ENCODE measurements around the gene EME2.

EME2 gene

DNA sequence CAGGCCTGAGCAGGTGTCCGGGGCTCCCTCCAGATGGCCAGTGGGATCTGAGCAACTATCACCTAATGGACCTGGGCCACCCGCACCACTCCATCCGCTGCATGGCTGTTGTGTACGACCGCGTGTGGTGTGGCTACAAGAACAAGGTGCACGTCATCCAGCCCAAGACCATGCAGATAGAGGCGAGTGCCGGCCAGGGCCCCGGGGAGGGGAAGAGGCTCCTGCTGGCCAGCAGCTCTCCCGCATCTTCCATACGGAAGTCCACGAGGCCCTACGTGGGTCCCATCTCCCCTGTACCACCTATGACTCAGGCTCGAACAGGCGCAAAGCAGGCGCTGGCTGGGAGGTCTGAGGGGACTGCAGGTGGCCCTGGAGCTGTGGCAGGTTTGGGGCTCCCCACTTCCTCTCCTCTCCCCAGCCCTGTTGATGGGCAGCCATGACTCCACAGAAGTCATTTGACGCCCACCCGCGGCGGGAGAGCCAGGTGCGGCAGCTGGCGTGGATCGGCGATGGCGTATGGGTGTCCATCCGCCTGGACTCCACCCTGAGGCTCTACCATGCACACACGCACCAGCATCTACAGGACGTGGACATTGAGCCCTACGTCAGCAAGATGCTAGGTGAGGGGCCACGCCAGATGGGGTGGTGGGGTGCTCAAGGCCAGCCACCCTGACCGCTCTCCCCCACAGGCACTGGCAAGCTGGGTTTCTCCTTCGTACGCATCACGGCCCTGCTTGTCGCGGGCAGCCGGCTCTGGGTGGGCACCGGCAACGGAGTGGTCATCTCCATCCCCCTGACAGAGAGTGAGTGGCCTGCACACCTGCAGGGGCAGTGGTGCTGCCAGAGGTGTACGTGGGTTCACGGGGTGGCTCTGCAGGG is 5.3 kb upstream of the EME2 start:
- no peak for DNase-seq

DNA sequence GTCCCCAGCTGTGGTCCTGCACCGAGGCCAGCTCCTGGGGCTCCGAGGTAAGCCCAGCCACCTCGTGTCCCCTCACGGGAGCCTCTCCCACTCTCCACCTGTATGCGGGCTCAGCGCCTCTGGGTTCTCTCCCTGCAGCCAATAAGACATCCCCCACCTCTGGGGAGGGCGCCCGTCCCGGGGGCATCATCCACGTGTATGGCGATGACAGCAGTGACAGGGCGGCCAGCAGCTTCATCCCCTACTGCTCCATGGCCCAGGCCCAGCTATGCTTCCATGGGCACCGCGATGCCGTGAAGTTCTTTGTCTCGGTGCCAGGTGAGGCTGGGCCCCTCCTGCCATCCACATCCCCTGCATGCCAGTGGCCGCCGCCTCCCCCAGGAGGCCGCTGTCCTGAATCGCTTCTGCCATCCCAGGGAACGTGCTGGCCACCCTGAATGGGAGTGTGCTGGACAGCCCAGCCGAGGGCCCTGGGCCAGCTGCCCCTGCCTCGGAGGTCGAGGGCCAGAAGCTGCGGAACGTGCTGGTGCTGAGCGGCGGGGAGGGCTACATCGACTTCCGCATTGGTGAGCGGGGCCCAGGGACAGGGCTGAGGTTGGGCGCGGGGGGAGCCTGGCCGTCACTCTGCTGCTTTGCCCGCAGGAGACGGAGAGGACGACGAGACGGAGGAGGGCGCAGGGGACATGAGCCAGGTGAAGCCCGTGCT is 4.4 kb upstream of the EME2 start:
- no peak for DNase-seq

DNA sequence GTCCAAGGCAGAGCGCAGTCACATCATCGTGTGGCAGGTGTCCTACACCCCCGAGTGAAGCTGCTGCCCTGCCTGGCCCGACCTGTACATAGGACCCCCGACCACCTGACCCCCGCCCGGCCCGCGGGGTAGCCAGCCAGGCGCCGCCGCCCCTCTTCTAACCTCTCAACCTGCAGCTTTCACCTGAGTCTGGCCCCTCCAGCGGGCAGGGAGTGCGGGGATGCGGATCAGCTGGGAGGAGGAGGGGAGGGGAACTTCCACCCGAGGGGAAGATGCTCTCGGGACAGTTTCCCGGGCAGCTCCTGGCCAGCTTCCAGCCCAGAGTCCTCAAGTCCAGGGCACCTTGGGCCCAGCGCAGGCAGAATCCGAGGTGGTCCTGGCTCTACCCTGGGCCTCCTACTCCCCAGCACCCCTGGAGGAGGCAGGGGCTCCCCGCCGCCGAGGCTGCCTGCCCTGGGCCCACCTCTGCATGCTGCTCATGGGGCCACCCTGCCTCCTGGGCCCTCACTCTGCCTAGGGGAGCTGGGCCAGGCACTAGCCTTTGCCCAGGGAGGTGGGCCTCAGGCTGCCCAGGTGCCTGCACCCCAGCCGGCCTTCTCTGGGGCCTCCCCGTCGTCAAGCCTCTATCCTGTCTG is 3.7 kb upstream of the EME2 start:
- DNase-seq: no peak

DNA sequence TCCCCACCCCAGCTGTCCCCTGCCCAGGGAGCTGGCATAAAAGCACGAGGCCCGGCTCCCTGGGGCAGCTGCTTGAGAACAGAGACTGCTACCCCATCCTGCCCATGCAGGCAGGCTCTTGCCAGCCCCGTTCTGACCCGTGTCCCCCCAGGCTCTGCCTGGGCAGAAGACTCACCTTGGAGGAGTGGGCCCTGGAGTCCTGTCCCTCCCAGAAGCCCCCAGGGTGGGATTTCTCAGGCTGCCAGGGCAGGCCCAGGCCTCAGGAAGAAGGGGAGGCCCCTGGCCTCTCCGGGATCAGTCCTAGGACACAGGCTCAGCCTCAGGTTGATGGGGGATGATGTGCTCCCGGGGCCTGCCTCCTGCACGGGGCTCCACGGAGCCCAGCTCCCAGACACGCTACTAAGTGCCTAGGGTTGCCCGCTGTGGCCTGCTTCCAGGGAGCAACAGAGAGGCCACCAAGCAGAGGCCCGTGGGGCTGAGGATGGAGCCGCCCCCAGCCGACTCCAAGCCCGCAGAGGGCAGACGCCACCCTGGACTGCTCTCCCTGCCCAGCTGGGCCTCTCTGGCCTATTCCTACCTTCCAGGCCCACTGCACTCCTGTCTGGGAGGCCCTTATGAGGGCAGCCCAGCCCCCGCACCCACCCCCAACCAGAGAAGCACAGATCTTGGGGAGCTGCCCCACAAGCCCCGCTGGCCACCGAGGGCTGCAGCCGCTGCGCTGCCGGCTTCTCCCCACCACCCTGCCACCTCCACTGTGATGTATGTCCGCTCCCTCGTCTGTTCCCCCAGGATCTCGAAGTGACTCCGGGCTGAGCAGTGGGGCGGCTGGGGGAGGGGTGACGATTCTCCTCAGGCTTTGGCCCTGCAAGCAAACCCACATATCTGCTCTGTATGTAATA is 3.0 kb upstream of the EME2 start:
- no peak for DNase-seq

DNA sequence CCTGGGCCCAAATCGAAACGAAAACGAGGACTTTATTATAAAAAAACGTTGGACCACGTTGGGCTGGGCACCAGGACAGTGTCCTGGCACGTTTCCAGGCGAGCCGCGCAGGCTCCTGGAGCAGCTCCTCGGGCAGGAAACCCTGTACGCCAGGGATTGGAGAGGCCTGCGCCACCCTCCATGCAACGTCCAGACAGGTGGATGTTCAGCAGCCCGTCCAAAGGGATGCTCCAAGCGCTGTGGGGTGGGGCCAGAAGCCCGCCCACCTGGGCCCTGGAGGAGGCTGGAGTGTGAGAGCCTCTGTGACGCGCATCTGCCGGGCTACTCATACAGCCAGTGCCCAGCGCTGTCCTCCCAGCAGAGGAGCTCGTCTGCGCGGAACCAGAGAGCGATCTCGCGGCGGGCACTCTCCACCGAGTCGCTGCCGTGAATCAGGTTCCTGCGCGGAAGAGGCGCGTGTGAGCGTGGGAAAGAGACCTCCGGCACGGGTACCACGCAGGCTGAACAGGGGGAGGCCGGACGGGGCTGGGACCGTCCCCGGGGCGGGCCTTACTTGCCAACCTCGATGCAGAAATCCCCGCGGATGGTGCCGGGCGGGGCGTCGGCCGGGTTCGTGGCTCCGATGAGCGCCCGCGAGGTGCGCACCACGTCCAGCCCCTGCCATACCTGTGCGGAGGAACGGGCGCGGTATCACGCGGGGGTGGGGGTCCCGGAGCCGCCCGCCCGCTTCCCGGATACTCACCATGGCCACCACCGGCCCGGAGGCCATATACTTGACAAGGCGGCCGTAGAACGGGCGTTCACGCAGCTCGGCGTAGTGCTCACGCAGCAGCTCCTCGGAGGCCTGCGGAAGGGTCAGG is 2.1 kb upstream of the EME2 start:
- DNase-seq: peak; percentile 55

DNA sequence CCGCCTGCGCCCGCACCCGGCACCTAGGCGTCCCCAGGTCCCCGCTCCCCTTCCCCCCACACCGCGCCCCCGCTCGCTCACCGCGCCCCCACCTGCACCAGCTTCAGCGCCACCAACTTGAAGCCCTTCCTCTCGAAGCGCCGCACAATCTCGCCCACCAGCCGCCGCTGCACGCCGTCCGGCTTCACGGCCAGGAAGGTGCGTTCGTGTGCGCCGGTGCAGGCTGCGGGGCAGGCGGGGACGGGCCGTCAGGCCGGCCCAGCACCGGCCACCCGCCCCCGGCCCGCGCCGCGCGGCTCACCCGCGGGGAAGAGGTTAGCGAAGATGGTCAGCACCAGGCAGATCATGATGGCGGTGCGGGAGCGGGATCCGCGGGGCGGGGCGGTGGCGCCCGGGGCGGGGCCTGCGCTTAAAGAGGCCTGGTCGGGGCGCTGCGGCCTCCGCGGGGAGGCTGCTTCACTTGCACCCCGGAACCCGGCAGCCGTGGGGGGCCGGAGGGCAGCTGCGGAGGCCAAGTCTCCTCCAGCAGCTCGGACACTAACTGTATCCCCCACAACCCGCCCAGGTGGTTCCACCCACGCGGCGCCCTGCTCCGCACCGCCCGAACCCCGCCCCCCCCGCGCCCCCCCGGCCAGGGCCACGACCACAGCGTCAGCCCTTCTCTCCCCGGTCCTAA is 1.3 kb upstream of the EME2 start, which contains the start of gene NME3:
NME3 (minus strand) TSS at position 356 of the 676 bp plus-strand sequence; CDS start at position 347, 9 bp downstream.
- peak; percentile 67 for DNase-seq

DNA sequence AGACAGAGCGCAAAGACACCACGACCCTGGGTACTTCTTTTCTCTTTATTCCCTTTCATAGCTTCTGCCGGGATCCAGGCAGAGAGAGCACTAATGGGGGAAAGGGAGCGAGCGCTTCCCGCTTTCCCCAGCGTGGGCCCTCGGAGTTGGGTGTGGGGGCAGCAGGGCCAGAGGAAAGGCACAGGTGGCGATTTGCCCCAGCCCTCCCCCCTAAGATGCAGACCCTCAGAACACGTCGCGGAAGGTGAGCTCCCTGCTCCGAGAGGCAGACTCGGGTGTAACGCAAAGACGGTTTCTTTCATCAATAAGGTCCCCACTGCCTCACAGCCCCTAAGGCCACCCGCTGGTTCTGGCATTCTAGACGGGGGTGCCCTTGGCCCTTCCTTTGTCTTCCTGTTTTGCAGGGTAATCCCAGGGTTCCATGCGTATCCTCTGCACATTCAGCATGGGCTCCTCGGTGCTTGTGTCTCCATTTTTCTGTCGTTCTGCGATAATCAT is 697 bp upstream of the EME2 start:
- no peak for DNase-seq

DNA sequence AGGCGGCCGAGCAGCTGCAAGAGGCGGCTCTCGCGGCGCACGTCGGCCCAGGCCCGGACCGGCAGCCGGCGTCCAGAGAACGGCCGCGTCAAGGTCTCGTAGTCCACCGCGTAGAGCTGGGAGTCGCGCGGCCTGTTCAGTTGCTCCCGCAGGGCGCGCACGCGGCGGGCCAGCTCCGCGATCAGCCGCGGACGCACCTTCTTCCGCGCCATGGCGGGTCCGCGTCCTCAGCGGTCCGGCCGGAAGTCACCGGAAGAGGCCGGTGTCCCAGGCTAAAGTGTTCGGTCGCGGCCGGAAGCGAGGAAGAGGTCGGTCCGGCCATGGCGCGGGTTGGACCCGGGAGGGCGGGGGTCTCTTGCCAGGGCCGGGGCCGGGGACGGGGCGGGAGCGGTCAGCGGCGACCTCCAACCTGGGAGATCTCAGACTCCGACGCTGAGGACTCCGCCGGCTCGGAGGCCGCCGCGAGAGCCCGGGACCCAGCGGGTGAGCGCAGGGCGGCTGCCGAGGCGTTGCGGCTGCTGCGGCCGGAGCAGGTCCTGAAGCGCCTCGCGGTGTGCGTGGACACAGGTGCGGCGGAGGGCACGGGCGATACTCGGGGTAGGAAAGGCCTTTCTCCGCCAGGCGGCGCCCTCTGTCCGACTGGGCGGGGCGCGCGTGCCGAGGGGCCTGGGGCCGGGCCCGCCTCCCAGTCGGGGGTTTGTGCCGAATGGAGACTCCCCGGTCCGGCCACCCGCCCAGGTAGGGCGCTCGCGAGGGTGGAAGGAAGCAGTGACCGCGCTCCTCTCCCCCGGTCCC is 495 bp downstream of the EME2 start, which contains the start of gene MRPS34:
MRPS34 (minus strand) TSS at position 227 of the 795 bp plus-strand sequence; CDS start at position 212, 15 bp downstream.
- DNase-seq: peak; percentile 76

DNA sequence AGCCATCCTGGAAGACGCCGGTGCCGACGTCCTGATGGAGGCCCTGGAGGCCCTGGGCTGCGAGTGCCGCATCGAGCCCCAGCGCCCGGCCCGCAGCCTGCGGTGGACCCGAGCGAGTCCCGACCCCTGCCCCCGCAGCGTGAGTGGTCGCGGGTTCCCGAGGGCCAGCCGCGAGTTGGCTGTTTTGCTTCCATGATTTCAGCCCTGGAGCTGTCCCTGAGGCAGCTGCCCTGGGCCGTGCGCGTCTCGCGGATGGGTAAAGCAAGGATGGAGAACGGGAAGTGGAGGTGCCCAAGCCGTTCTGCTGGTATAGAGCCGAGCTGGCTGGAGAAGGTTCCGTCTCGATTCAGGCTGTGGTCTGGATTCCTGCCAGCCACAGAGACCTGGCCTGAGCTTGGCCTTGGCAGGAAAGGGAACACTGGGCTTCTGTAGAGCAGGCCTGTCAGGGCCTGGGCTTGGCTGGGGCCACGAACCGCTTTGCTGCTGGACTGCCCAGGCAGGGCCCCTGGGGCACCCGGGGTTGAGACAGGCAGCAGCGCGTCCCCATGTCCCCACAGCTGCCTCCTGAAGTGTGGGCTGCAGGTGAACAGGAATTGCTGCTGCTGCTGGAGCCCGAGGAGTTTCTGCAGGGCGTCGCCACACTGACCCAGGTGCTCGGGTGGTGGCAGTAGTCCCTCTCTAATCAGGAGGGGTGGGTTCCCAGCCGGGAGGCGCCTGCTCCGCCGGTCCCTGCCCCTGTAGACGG is 1.3 kb downstream of the EME2 start:
- no peak for DNase-seq

DNA sequence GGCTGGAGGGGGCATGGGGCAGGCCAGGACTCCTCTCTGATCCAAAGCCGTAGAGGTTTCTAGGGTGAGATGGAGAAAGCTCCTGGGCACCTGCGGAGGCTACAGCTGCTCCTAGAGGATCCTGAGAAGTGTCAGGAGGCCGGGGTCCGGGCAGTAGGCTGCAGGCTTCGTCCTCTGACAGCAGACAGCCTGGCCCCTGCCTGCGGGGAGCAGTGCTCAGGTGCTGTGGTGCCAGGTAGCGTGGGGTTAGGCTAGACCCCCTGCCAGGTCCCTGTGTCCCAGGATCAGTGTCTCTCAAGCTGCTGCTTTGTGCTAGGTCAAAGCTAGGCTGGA is 1.8 kb downstream of the EME2 start:
- DNase-seq: no peak

DNA sequence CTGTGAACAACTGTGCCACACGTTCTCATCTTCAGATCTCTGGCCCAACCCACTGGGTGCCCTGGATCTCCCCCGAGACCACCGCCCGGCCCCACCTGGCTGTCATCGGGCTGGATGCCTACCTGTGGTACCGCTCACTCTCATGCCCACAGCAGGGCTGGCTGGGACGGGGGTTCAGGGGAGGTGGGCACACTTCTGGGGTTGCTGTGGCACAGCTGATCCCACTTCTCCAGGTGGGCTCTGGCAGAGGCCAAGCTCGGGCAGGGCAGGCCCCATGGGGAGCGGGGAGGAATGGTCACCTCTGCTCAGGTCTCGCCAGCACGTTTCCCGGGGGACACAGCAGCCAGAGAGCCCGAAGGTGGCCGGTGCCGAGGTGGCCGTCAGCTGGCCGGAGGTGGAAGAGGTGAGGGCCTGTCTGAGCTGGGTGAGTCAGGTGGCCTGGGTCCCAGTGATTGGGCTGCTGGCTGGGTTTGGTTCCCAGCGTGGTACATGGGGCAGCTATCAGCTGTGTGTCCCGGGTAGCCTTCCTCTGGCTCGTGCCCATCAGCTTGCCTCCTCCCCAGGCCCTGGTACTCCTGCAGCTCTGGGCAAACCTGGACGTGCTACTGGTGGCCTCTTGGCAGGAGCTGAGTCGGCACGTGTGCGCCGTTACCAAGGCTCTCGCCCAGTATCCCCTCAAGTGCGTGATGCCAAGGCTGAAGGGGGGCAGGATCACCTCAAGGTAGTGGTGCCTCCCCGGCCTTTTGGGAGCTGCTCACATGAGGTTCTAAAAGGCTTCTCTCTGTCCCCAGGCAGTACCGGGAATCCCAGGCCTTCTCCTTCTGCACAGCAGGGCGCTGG is 2.6 kb downstream of the EME2 start:
- no peak for DNase-seq

DNA sequence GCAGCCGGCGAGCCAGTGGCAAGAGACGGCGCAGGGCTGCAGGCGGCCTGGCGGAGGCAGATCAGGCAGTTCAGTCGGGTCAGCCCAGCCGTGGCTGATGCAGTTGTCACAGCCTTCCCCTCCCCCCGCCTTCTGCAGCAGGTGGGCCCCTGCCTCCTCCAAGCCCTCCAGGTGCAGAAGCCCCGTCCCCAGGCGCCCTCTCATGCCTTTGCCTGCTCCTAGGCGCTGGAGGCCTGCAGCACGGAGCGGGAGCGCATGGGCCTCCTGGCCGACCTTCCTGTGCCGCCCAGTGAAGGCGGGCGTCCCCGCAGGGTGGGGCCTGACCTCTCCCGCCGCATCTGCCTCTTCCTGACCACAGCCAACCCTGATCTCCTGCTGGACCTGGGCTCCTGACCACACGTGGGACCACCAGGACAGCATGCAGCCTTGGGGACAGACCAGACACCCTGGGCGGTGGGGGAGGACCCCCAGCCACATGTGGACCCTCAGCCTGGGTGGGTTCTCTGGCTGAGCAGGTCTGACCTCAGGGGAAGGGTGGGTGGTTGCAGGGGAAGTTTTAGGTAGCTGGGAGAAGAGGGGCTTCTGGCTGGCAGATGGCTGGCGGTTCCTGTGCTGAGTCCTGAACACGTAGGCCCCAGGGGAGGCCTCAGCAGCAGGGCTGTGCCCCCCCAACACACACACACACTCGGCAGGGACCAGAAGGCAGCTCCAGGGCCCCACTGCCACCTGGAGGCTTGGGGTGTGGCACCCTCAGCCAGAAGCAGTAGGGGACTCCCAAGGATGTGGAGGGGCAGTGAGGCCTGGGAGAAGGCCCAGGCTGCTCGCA is 3.4 kb downstream of the EME2 start:
- DNase-seq: no peak

DNA sequence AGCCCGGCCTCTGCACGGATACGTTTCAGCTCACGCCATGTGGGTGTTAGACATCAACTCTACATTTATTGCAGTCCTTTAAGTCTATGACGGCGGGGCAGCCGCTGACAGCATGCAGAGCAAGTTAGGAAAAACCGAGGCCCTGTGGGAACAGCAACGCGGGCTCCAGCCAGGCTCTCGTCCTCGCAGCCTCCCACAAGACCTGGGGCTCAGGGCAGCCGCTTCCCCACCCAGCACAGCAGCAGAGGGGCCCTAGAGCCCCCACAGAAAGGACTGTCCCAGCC is 4.0 kb downstream of the EME2 start:
- DNase-seq: no peak

DNA sequence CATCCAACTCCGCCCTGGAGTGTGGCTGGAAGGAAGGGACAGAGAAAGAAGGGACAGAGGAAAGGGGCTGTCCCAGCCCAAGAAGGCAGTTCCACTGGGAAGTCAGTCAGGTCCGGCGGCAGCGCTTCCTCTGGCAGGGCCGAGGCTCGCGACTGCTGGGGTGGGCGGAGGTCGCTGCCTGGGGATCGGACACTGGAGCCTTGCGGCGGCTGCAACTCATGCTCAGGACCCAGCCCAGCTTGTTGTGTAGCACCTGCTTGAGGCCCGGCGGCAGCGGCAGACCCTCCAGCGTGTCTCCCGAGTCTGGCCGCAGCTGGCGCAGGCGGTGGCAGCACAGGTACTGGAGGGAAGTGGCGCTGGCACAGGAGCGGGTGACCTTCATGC is 4.4 kb downstream of the EME2 start:
- no peak for DNase-seq

DNA sequence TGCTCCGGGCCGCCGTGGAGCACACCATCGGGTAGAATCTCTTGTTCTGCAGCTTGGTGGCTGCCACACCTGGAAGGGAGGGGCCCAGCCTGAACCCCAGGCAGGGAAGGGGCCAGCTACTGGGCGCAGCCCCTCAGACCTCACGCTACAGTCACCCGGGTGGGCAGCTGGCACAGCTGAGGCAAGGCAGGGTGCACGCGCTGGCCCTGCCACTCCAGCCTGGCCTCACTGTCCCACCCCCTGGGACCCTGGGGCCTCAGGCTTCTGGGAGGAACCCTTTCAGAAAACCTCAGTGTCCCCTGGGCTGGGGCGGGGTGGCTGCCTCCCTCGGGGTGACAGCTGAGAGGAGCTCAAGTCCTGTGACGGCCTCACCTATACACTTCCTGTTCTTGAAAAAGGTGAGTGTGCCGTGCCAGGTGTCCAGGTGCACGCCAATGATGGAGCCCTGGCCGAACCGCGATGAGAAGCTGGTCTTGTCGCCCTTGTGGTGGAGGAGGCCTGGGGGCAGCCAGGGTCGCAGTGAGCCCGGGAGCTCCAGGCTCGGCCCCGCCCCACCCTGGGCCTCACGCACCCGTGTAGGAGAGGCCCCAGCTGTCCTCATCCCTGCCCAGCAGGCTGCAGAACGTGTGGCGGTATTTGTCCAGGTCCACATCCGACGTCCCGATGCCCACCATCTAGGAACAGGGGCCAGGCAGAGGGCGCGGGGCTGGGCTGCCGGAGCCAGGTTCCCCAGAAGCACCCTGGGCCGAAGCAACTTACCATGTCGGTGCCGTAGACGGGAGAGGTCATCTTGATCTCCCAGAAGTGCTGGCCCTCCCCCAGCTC is 5.0 kb downstream of the EME2 start:
- no peak for DNase-seq
